NCI-H2227 treated with DMSO at 0.1 percent for 48 hours (cell line): ENCODE data around the gene PORCN.
"Not testable (repeated sequence)": the region's sequence is repeated elsewhere in the genome, so short reads cannot be mapped to it uniquely, and the experiment has no call there.

Experiments
- DNase-seq: peaks from one replicate; lab custom pipeline; 2025; lab: John Stamatoyannopoulos, UW

The PORCN gene

DNA sequence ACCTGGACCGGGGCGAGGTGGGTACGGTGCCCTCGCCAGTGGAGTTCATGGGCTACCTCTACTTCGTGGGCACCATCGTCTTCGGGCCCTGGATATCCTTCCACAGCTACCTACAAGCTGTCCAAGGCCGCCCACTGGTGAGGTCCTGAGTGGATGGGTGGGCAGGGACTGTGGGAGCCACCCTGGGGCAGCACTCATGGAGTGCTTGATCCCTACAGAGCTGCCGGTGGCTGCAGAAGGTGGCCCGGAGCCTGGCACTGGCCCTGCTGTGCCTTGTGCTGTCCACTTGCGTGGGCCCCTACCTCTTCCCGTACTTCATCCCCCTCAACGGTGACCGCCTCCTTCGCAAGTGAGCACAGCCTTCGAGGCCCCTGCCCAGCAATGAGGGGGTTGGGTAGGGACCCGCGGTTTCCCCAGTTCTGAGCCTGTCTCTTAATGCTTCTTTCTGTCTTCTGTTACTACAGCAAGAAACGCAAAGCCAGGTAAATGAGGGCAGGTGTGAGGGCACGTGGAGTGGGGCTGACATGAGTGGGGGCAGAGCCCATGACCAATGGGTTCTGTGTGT is 3.7 kb downstream of the PORCN start:
- no peak for DNase-seq

- no peak for DNase-seq
Observed at GRCh38 chrX:48513670-48514069, 4.9 kb downstream of the PORCN start.

- DNase-seq = no peak
Observed at GRCh38 chrX:48514126-48514806, 5.5 kb downstream of the PORCN start.

DNA sequence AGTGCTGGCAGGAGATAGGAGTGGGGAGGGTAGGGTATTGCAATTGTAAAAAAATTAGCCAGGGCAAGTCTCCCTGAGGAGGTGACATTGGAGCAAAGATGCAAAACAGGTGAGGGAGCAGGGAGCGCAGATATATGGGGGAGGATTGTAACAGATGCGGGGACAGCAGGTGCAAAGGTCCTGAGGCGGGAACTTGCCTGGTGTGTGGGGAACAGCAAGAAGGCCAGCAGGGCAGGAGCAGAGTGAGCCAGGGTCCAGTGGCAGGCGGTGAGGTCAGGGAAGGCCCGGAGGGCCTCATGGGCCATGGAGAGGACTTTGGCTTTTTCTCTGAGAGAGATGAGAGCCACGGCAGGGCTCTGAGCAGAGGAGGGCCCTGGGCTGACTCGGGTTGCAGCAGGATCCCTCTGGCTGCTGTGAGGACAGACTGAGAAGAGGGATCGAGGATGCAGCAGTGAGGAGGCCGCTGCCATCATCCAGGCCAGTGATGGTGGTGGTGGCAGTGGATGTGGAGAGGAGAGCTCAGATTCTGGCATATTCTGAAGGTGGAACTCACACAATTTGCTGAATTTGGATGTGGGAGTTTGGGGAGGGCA is 6.2 kb downstream of the PORCN start:
- DNase-seq = no peak

DNA sequence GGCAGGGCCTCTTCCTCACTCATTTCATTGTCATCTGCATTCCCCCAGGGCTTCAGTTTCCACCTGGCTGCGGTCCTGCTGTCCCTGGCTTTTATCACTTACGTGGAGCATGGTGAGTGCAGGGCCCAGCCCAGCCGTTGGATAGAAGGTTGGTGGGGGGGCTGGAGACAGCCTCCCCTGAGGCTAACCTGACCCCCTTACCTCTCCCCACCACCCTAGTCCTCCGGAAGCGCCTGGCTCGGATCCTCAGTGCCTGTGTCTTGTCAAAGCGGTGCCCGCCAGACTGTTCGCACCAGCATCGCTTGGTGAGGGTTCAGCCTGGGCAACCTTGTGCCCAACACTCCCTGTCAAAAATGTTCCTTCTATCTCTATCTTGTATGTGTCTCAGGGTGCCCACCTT is 7.0 kb downstream of the PORCN start:
- no peak for DNase-seq

- no peak for DNase-seq
Observed at GRCh38 chrX:48516285-48516684, 7.5 kb downstream of the PORCN start.

- DNase-seq = no peak
Observed at GRCh38 chrX:48516987-48517386, 8.2 kb downstream of the PORCN start.

- DNase-seq = not testable (repeated sequence)
Observed at GRCh38 chrX:48519481-48519880, 10.7 kb downstream of the PORCN start.

DNA sequence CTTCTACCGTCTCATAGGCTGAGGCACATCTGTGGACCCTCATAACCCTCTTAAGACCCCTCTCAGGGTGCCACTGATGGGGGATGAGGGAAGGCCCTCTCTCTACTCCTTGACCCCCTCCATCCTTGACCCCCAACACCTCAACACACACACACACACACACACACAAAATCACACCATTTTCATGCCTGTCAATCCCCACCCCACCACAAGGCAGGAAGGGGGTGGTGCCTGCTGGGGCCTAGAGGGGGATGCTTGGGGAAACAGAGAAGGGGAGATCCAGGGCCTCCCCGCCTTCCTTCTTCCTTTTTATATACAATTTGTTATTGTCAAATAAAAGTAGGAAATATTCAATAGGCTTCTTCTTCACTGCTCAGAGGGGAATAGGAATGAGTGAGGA is 11.7 kb downstream of the PORCN start:
- no peak for DNase-seq

GRCh38 chrX:48520976-48521352 is 12.2 kb downstream of the PORCN start:
- DNase-seq = peak; percentile 51

DNA sequence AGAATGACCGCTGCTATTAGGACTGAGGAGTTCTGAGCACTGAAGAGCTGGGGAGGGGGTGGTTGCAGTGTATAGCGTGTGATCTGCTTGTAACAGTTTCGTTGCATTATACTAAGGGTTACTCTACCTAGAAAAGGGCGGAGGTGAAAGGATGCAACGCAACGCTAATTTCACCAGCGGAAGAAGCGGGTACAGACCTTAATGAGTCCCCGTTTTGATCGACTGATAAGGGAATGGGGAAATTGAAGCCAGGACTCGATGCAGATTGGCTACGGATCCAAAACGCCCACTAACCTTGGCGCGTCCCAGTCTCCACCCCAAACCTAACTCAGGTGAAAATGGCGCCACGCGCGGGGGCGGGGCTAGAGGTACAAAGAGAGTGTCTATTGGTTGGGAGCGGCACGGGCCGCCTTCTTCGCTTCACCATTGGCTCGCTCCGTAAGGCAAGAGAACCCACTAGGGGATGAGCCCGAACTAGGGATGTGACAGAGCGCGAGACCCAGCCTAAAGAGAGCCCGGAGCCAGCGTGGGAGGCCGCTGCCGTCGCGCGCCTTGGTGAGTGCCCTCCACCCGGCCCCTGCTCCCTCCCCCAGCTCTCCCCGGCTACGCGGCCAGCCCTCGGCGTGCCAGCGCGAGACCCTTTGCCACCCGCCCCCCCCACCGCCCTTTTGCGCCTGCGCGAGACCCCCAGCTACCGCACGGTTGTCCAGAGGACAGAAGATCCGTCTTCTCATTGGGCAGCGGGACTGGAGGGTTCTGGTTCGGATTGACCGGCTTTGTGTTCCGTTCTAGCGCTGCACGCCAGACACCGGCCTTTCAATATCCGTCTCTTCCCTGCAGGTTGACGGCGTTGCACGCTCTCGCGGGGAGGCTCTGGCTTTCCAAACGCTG is 12.8 kb downstream of the PORCN start, which contains the start of gene EBP:
Gene EBP, plus strand, starts transcription at position 456 of the 891 bp plus-strand sequence. CDS start 1,964 bp downstream, outside the sequence.
- DNase-seq = peak; percentile 98

GRCh38 chrX:48522291-48522690 is 13.5 kb downstream of the PORCN start:
- no peak for DNase-seq

DNA sequence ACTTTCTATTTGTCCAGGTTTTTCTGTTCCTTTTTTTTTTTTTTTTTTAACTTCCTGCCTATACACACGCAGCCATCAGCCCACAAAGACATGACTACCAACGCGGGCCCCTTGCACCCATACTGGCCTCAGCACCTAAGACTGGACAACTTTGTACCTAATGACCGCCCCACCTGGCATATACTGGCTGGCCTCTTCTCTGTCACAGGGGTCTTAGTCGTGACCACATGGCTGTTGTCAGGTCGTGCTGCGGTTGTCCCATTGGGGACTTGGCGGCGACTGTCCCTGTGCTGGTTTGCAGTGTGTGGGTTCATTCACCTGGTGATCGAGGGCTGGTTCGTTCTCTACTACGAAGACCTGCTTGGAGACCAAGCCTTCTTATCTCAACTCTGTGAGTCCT is 14.9 kb downstream of the PORCN start:
- DNase-seq = no peak

GRCh38 chrX:48525853-48526252 is 17.1 kb downstream of the PORCN start:
- not testable (repeated sequence) for DNase-seq

- DNase-seq = no peak
Observed at GRCh38 chrX:48530736-48531135, 21.9 kb downstream of the PORCN start.

DNA sequence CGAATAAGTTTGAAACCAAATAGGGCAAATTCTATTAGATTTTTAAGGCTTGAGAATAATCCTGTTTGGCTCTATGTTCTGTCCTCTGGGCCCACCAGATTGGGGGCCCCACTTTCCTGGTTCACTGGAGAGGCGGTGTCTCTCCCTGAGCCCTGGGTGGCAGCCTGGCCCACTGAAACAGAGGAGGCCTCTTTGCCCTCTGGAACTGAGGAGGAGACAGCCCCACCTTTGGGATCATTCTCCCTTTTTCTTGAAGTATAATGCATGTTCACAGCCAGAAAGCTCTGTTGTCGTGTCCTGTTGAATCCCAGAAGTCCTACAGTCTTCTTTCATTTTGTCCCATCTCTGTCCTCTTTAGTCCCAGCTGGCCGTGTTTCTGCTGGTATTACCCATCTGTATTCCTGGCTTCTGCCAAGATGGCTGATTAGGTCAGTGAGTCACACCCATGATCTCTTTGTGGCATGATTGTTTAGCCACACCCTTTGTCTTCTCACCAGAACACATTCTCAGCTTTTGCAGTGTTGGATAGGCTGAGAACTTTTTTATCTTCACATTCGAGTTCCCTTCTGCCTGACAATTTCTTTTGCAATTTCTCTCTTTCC is 22.7 kb downstream of the PORCN start:
- no peak for DNase-seq

- DNase-seq = no peak
Observed at GRCh38 chrX:48532161-48532560, 23.4 kb downstream of the PORCN start.

DNA sequence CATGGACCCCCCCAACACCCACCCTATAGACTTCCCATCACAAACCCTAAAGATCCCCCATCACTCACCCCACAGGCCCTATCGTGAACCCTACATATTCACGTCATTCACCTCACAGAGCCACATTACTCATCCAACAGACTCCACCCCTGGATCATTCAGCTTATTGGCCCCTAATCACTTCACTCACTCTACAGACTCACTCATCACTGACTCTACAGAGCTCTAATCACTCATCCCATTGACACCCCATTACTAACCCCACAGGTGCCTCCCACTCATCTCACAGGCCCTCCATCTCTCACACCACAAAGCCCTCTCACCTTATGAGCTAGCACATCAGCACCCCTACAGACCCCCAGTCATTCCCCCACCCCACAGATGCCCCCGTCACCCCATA is 24.4 kb downstream of the PORCN start:
- DNase-seq = no peak

DNA sequence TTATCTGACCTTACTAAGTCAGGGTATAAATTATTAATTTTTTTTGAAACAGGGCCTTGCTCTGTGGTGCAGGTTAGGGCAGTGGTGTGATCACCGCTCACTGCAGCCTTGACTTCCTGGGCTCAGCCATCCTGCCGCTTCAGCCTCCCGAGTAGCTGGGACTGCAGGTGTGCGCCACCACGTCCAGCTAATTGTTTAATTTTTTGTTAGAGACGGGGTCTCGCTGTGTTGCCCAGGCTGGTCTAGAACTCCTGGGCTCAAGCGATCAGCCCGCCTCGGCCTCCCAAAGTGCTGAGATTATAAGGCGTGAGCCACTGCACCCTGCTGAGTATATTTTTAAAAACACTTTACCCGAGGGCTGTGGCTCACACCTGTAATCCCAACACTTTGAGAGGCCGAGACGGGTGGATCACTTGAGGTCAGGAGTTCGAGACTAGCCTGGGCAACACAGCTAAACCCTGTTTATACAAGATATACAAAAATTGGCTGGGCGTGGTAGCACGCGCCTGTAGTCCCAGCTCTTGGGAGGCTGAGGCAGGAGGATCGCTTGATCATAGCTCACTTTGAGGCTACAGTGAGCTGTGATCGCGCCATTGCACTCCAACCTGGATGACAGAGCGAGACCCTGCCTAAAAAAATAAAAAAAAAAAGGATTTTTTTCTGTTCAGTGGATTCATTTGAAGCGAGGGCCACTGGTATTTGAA is 30.0 kb downstream of the PORCN start:
- DNase-seq = no peak

- DNase-seq = peak; percentile 99
Observed at GRCh38 chrX:48539345-48540027, 30.7 kb downstream of the PORCN start, which contains the start of gene TBC1D25. TBC1D25 (plus strand) TSS chrX:48539714; CDS start chrX:48539798, 84 bp downstream.

DNA sequence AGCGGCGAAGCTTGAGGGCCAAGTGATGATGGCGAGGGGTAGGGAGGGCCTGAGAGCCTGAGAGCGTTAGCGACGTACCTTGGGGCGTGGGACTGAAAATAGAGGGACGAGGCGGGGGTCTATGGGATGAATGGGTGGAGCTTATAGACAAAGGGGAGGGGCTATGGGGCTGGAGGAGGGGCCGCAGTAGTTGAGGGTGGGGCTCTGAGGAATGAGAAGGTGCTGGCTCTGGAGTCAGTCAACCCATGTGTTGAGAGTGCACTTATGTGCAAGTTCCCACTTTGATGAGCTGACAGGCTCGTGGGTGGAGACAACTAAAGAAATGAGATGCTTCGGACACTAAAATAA is 31.2 kb downstream of the PORCN start:
- peak; percentile 84 for DNase-seq
